ENCODE data around the gene REM2. TPM values are rescaled to one million over a fixed set of nuclear protein-coding genes. Genes with fewer than 3 reads are reported as not detected.
"Not testable (repeated sequence)": the region's sequence is repeated elsewhere in the genome, so short reads cannot be mapped to it uniquely, and the experiment has no call there.

REM2 gene
- total RNA-seq, 1 donor from 2014 or later = not detected

DNA sequence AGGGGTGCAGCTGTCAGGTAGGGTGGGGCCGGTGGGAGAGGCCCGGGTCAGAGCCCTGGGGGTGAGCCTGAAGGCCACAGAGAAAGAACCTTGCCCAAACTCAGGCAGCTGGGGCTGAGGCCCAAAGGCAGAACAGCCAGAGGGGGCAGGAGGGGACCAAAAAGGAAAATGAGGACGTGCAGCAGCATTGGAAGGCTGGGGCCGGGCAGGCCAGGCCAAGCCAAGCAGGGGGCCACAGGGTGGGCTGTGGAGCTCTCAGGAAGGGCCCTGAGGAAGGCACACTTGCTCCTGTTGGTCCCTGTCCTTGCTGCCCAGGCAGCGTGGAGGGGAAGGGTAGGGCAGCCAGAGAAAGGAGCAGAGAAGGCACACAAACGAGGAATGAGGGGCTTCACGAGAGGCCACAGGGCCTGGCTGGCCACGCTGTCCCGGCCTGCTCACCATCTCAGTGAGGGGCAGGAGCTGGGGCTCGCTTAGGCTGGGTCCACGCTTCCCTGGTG is 36.2 kb upstream of the REM2 start:
- intact Hi-C loops (cut with DNase I) = no loop called here
- DNase-seq (ENCODE audit: missing footprints) = no peak
- ATAC-seq = no peak

DNA sequence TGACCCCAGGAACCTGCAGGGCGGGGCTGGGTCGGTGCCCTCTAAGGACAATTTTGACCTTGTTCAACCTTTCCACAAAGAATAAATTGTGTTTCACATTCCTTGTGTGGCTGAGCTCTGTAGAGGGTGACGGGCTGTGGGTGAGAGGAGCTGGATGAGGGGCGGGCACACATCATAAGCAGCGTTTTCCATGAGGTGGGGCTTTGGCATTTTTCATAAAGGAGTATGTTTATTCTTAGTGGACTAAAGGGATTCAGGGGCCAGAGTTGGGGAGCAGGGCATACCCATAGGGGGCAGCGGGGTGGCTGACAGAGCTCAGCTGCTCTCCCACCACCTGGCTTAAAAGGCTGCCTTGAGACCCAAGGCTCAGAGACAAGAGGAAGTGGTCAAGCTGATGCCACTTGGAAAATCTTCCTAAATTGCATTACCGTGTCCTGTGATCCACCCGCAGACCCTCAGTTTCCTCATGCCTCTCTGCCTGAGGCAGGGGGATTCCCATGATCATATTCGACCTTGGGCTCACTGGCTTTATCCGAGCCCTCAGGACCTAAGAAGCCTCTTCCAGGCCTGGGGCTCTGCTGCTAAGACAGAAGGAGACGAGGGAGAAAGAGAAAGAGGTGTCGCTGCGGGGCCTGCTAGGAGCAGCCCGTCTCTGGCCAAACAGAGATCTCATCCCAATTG is 35.2 kb upstream of the REM2 start:
- ATAC-seq (no peak), DNase-seq (ENCODE audit: missing footprints) (no peak)
- intact Hi-C loops (cut with DNase I) = no loop called here

DNA sequence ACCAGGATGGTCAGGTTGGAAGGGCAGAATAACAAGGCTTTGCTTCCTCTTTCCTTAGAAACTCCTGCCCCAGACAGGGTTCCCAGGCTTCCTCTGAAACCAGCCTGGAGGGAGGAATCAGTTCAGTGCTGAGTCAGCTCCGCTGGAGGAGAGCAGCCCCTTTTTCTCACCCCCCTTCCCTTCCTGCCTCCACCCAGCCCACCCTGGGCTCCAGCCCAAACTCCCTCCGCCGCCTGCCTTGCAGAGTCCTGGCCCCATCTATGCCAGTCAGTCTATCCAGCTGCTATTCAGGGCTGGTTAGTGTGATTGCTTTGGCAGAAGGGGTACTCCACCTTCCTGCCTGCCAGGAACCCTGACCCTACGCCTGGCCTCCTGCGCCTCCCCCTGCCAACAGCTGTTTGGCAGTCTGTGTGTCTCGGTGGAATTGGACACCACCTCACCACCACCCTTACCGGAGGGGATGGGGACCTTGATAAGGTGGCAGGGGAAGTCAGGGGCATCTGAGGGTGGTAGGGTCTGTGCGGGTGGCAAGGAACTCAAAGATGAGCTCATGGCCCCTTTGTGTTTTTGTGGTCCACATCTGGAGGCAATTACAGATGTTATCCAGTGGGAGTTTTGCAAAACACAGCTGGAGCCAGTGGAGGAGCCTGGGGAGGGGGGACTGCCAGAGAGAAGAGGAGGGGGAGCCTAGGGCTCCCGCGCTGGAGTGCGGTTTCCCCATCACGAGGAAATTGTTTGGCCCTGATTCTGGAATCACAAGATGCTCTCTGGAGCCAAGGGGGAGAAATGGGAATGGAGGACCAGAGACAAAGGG is 34.5 kb upstream of the REM2 start:
- ATAC-seq (peak; percentile 62), DNase-seq (ENCODE audit: missing footprints) (peak; percentile 80)
- intact Hi-C loops (cut with DNase I) = no loop called here

DNA sequence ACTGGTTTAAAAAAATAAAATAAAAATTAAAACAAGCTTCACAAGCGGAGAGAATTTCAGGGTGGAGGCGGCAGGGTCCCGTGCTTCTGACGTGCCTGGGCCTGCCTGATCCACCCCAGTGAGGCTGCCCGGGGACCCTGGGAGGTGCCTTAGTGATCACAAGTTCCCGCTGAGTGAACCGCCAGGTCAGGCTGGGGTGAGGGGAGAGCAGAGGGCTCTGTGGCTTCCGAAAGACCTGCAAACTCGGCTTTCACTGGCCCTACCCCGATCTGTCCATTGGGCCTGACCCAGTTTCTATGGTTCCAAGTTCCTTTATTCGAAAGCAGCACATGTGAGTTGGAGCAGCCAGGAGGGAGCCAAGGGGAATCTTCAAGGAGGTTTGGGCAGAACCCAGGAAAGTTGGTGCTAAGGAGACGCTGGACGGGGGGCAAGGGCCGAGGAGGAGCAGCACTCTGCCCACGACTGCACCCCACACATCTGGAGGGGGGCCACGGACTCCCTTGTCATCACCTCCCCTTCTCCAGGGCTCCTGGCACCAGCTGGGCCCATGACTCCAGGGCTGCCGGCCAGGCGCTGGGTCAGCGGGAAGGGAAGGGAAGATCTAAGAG is 33.7 kb upstream of the REM2 start:
- ATAC-seq (peak; percentile 36), DNase-seq (ENCODE audit: missing footprints) (peak; percentile 80)
- intact Hi-C loops (cut with DNase I) = no loop called here

DNA sequence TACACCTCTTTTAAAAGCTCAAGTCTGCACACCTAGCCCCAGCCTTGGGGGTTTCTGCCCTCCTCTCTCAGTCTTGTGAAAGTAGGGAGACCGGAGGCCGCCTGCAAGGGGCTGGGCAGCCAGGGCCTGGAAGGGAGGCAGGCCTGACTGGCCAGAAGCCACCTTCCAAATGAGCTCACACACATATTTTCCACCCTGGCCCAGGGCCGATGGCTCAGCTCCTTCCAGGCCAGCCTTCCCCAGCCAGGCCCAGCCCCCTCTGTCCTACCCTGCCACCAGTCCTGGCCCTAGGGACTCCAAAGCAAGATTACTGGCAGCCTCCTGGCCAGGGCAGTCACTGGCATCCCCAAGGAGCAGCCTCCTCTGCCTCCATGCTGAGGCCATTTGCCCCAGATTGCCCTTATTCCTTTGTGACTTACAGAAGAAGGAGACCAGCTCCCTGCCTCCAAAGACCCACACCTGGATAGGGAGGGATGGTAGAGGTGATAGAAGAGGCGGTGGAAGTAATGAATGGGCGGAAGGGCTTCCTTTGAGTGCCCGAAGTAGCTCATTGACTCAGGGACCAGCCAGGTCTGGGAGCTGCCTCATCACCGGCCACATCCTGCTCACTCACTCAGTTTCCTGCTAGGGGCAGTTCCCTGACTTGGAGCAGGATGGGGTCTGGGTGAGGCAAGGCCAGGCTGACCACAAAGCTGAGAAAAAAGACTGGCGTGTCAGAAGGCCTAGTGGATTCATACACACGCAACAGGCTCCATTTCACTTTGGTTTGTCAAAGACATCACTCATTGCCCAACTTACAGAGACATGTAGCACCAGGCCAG is 31.9 kb upstream of the REM2 start:
- intact Hi-C loops (cut with DNase I) = loop anchor here (2.0 to 5.0 kb wide), 2 partner anchors 14 to 464 kb away; partner anchors contain the start of gene MMP14
- peak; percentile 77 for ATAC-seq
- DNase-seq (ENCODE audit: missing footprints) = peak; percentile 94

DNA sequence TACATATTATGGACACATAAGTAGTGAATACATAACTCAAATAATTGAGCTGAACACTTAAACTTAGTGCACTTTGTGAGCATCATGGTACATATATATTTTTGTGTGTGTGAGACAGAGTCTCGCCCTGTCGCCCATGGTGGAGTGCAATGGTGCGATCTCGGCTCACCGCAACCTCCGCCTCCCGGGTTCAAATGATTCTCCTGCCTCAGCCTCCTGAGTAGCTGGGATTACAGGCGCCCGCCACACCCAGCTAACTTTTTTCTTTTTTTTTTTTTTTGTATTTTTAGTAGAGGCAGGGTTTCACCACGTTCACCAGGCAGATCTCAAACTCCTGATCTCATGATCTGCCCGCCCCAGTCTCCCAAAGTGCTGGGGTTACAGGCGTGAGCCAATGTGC is 30.8 kb upstream of the REM2 start:
- intact Hi-C loops (cut with DNase I) = loop anchor here (2.0 to 5.0 kb wide), 2 partner anchors 295 to 465 kb away; no protein-coding TSS in a partner anchor
- DNase-seq (ENCODE audit: missing footprints); ATAC-seq: not testable (repeated sequence)

DNA sequence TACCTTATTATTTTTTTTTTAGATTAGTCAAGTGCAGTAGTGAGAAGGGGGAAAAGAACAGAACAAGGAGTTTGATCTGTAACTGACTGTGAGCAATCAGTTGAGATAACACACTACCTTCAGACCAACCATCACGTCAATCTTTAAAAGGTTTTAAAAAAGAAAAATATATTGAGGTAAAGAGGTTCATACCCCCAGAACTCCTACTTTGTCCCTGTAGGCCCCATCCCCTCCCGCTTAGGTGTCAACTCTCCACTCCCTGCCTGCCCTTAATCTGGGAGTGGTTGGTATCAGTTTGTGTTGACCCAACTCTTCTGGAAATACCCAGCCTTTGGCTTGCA is 30.5 kb upstream of the REM2 start:
- ATAC-seq (no peak), DNase-seq (ENCODE audit: missing footprints) (no peak)
- intact Hi-C loops (cut with DNase I) = loop anchor here (2.0 to 5.0 kb wide), 2 partner anchors 296 to 465 kb away; no protein-coding TSS in a partner anchor

DNA sequence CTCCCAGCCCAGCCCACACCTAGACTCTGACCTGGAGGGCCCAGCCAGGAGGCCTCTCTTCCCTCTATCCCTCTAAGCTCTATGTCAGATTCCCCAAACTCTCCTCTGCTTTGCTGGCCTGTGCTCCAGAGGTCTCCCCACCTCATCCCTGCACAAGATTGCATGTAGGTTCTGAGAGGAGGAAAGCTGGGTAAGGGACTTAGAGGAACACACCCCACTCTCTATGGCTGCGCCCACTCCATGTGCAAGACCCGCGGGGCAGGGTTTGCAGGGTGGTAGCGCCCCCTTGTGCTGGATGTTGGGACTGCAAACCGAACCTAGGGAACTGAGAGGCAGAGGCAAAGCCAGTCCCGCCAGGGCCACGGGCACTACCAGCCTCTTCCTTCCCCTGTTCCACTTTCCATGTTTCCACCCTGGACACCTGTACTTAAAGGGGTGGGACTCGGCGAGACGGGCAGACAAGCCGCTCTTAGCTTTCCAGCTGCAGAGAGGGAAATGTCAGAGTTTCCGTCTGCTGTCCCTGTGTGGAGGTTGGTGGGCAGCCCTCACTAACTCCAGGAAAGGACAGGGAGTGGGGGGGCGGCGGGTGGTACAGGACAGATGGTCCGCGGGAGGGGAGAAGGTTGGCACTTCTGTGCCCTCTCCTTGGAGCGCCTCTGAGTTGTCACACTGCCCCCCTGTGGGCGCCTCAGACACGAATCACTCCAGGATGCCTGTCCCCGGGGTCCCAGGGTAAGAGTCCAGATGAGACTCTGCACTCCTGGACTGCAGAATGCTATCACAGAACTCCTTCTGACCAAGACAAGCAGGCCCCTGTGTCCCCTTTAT is 29.9 kb upstream of the REM2 start:
- intact Hi-C loops (cut with DNase I) = loop anchor here (1.0 to 5.0 kb wide), 5 partner anchors 30 to 466 kb away; no protein-coding TSS in a partner anchor
- ATAC-seq (peak; percentile 51), DNase-seq (ENCODE audit: missing footprints) (peak; percentile 93)

DNA sequence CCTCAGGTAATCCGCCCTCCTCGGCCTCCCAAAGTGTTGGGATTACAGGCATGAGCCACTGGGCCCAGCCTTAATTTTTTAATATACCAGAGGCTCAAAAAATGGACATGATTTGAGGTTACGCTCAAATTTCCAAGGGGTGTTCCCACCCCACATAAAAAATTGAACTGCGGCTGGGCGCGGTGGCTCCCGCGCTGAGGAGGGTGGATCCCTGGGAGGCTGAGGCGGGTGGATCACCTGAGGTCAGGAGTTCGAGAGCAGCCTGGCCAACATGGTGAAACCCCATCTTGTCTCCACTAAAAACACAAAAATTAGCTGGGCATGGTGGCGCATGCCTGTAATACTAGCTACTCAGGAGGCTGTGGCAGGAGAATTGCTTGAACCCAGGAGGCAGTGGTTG is 28.7 kb upstream of the REM2 start:
- DNase-seq (ENCODE audit: missing footprints); ATAC-seq: not testable (repeated sequence)
- intact Hi-C loops (cut with DNase I) = loop anchor here (5.0 kb wide), 1 partner anchor 467 kb away; no protein-coding TSS in a partner anchor

DNA sequence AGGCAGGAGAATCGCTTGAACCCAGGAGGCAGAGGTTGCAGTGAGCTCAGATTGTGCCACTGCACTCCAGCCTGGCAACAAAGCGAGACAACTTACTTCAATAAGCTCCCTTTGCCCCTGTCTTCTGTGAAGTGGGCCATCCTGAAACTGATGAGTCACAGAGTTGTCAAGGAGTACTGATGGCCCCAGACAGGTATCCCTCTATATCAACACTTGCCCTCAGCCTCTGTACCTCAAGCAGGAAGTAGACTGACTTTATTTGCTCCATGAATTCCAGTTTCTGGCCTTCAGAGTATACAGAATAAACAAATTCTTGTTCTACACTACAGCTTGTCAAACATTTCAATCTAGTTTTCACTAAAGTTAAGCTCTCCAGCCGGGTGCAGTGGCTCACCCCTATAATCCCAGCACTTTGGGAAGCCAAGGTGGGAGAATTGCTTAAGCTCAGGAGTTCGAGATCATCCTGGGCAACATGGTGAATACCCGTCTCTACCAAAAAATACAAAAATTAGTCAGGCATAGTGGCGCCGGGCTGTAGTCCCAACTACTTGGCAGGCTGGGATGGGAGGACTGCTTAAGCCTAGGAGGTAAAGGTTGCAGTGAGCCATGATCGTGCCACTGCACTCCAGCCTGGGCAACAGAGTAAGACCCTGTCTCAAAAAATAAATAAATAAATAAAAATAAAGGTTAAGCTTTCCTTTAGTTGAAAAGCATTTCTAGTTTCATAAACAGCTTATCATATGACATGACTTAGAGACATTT is 27.9 kb upstream of the REM2 start:
- ATAC-seq (no peak), DNase-seq (ENCODE audit: missing footprints) (no peak)
- intact Hi-C loops (cut with DNase I) = loop anchor here (5.0 kb wide), 1 partner anchor 468 kb away; no protein-coding TSS in a partner anchor

DNA sequence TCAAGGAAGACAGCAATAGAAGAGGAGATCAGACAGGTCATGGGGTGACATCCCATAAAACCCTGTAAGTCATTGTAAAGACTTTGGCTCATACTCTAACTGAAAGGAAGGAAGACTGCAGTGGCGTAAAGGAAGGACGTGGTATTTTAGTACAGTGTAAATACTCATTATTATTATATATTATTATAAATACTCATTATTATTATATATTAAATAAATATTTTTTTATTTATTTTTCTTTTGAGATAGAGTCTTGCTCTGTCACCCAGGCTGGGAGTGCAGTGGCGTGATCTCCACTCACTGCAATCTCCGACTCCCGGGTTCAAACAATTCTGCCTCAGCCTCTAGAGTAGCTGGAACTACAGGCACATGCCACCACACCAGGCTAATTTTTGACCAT is 26.6 kb upstream of the REM2 start:
- no peak for DNase-seq (ENCODE audit: missing footprints)
- intact Hi-C loops (cut with DNase I) = no loop called here
- no peak for ATAC-seq

DNA sequence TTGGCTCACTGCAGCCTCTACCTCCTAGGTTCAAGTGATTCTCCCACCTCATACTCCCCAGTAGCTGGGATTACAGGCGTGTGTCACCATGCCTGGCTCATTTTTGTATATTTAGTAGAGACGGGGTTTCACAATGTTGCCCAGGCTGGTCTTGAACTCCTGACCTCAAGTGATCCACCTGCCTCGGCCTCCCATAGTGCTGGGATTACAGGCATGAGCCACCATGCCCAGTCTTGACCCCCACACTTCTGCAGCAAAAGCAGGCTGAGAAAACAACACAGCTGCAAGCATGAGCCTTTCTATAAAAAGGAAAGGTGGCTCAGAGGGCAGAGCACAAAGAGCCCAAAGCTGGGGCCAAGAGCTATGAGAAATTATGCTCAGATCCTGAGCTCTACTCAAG is 22.6 kb upstream of the REM2 start:
- intact Hi-C loops (cut with DNase I); DNase-seq (ENCODE audit: missing footprints); ATAC-seq: not testable (repeated sequence)

DNA sequence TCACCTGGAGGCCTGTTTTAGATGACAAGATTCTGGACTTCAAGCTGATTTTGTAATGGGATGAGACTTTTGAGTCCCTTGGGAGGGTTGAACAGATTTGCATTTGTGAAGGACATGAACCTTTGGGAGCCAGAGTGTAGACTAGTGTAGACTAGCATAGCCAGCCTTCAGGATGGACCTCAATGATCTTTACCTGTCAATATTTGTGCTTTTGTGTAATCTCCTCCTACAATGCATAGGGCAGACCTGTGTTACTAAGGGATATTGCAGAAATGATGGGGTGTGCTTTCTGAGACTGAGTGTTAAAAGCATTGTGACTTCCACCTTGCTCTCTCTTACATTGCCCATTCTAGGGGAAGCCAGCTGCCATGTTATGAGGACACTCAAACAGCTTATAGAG is 21.4 kb upstream of the REM2 start:
- intact Hi-C loops (cut with DNase I) = no loop called here
- DNase-seq (ENCODE audit: missing footprints) (no peak), ATAC-seq (no peak)

DNA sequence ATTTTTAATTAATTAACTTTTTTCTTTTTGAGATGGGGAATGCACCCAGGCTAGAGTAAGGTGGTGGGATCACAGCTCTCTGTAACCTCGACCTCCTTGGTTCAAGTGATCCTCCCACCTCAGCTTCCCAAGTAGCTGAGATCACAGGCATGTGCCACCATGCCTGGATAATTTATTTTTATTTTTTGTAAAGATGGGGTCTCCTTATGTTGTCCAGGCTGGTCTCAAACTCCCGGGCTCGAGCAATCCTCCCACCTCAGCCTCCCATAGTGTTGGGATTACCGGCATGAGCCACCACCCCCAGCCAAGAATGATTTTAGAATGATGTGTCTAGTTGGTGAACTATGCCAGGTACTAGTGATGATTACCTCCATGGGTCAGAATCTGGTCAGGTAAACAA is 18.0 kb upstream of the REM2 start:
- ATAC-seq = no peak
- DNase-seq (ENCODE audit: missing footprints) = no peak
- intact Hi-C loops (cut with DNase I) = loop anchor here (5.0 kb wide), 1 partner anchor 38 kb away; the partner anchor contains the start of gene MRPL52

DNA sequence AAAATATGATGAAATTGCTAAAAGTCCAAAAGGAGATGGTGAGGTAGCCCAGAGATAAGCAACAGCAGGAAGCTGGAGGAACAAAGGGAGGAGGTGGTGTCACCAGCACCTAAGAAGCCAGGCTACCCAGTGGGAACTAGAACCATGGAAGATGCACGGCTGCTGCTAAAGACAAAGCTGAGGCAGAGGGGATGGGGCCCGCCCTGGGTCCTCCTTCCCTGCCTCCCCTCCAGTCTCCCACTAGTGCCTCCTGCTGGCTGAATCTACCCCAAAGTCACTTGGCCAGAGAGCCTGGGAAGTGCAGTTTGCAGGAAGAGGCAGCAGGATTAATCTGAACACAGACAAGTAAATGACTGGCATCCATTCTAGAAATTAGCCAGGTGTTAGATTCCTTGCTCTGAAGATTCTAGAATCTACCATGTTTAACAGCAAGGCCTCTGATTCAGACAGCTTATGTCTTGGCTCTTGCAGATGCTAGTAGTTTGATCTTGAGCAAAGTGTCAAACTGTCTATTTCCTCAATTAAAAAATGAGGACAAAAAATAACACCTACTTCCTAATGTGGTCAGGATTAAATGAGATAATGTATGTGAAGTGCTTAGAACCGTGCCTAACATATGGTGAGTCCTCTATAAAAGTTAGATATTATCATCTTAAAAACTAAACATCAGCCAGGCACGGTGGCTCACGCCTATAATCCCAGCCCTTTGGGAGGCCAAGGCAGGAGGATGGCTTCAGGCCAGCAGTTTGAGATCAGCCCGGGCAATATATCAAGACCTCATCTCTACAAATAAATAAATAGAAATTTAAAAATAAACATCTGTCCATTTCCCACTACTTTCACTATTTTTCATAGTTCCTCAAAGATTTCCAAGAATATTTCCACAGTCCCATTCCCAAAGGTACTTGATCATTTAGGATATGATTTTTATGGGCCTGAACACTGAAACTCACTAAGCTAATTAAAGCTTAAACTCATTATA is 17.3 kb upstream of the REM2 start:
- intact Hi-C loops (cut with DNase I) = loop anchor here (5.0 kb wide), 1 partner anchor 38 kb away; the partner anchor contains the start of gene MRPL52
- ATAC-seq (no peak), DNase-seq (ENCODE audit: missing footprints) (no peak)

DNA sequence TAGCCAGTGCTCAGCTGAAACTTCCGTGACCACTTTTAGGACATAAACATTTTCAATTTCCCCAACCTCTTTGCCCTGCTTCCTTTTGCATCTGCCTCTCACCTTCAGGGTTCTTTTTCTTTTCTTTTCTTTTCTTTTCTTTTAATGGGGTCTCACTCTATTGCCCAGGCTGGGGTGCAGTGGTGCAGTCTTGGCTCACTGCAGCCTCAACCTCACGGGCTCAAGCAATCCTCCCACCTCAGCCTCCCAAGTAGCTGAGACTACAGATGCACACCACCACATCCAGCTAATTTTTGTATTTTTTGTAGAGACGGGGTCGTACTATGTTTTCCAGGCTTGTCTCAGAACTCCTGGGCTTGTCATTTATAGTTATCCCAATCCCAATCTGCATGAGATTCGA is 16.1 kb upstream of the REM2 start:
- intact Hi-C loops (cut with DNase I) = loop anchor here (5.0 kb wide), 1 partner anchor 40 kb away; the partner anchor contains the start of gene MRPL52
- ATAC-seq (no peak), DNase-seq (ENCODE audit: missing footprints) (no peak)

All from Right ventricle myocardium inferior (tissue), 1 donor.